GM12878 (cell line): ENCODE data around the gene ADAMTSL1.

Source experiments
- ATF3 ChIP-seq: IDR thresholded peaks from 2 replicates; pipeline ENCODE4 v1.6.1; 2011; ENCODE audit warnings: low read depth, mild to moderate bottlenecking, low read length, moderate library complexity, borderline replicate concordance; ENCODE audit errors: extremely low read depth
- BHLHE40 ChIP-seq, 2 experiments: fragments of 450-650 bp in 1 of 2; IDR thresholded peaks; 2 replicates each; pipeline ENCODE4 v1.6.1; 2011 to 2017; ENCODE audit warnings: low read depth in 2 of 2, borderline replicate concordance in 1 of 2, improper control_type of control experiment in 1 of 2, low read length in 1 of 2, mild to moderate bottlenecking in 1 of 2
- CTCF ChIP-seq, 3 experiments: IDR thresholded peaks in 2 of 3; conservative IDR thresholded peaks in 1 of 3; 2 replicates each; pipeline ENCODE4 v1.5.1; 2011; ENCODE audit warnings: low read depth in 3 of 3, low read length in 3 of 3, mild to moderate bottlenecking in 3 of 3, control low read depth in 2 of 3, moderate library complexity in 2 of 3, inconsistent platforms in 1 of 3, mixed read lengths in 1 of 3; ENCODE audit not compliant: control insufficient read depth in 2 of 3, insufficient read depth in 1 of 3; ENCODE audit errors: extremely low read depth in 1 of 3
- CUX1 ChIP-seq: IDR thresholded peaks from 2 replicates; pipeline ENCODE4 v1.6.1; 2012; ENCODE audit warnings: improper control_type of control experiment, low read depth, low read length; ENCODE audit not compliant: insufficient replicate concordance
- EP300 ChIP-seq, 2 experiments: fragments of 150-350 bp in 1 of 2; IDR thresholded peaks; 2 replicates each; pipeline ENCODE4 v1.6.1; 2011 to 2012; ENCODE audit warnings: low read depth in 2 of 2, low read length in 2 of 2, borderline replicate concordance in 1 of 2, improper control_type of control experiment in 1 of 2, inconsistent platforms in 1 of 2; ENCODE audit not compliant: control insufficient read depth in 1 of 2
- GABPA ChIP-seq: IDR thresholded peaks from 2 replicates; pipeline ENCODE4 v1.6.1; 2014; ENCODE audit warnings: antibody characterized with exemption, low read depth, mild to moderate bottlenecking, inconsistent platforms
- MTA3 ChIP-seq: IDR thresholded peaks from 2 replicates; pipeline ENCODE4 v1.6.1; 2012; ENCODE audit warnings: low read length, inconsistent platforms, borderline replicate concordance
- POLR2A ChIP-seq: IDR thresholded peaks from 2 replicates; pipeline ENCODE4 v1.6.1; 2011; ENCODE audit warnings: low read depth, mild to moderate bottlenecking, low read length
- POLR2AphosphoS2 ChIP-seq: IDR thresholded peaks from 2 replicates; pipeline ENCODE4 v1.6.1; 2011; ENCODE audit warnings: low read depth, mild to moderate bottlenecking, low read length, improper control_type of control experiment, moderate library complexity
- RFX5 ChIP-seq: IDR thresholded peaks from 2 replicates; pipeline ENCODE4 v1.6.1; 2011; ENCODE audit warnings: low read depth, low read length, improper control_type of control experiment
- SMAD1 ChIP-seq: fragments of 450-650 bp; IDR thresholded peaks from 2 replicates; pipeline ENCODE4 v1.6.1; 2018; ENCODE audit warnings: mild to moderate bottlenecking, low read depth; ENCODE audit not compliant: partially characterized antibody
- TCF7 ChIP-seq: IDR thresholded peaks from 2 replicates; pipeline ENCODE4 v1.6.1; 2014; ENCODE audit warnings: antibody characterized with exemption, borderline replicate concordance
- ZBTB33 ChIP-seq: fragments of 450-650 bp; IDR thresholded peaks from 2 replicates; pipeline ENCODE4 v1.6.1; 2017; ENCODE audit warnings: mild to moderate bottlenecking
- ZNF24 ChIP-seq: fragments of 450-650 bp; IDR thresholded peaks from 2 replicates; pipeline ENCODE4 v1.6.1; 2017; ENCODE audit warnings: antibody characterized with exemption, mild to moderate bottlenecking

GRCh38 chr9:18786911-18787650, 313.1 kb downstream of the ADAMTSL1 start:
- TF ChIP-seq POLR2A, result no peak
- TF ChIP-seq ATF3, result no peak
- TF ChIP-seq ZNF24, result no peak
- TF ChIP-seq GABPA, result no peak
- no peak for TF ChIP-seq TCF7
- no peak for TF ChIP-seq BHLHE40 (IDR thresholded peaks at IDR 0.05; ENCODE audit: borderline replicate concordance in 1 of 2, low read depth in 2 of 2, low read length in 1 of 2)
- TF ChIP-seq SMAD1, result no peak
- TF ChIP-seq CTCF (IDR thresholded peaks at IDR 0.05 in 2 of 3, conservative IDR thresholded peaks at IDR 0.05 in 1 of 3; ENCODE audit: control insufficient read depth in 2 of 3, extremely low read depth in 1 of 3, insufficient read depth in 1 of 3, low read depth in 3 of 3, low read length in 3 of 3), result no peak
- TF ChIP-seq CUX1, result no peak
- TF ChIP-seq POLR2AphosphoS2, result no peak
- no peak for TF ChIP-seq ZBTB33
- no peak for TF ChIP-seq EP300 (IDR thresholded peaks at IDR 0.05; ENCODE audit: borderline replicate concordance in 1 of 2, control insufficient read depth in 1 of 2, low read depth in 2 of 2, low read length in 2 of 2)
- no peak for TF ChIP-seq RFX5
- no peak for TF ChIP-seq MTA3
